Subcutaneous adipose tissue (tissue), 4 donors: ENCODE measurements around the gene IL1RAP. TPM values are rescaled to one million over a fixed set of nuclear protein-coding genes. Genes with fewer than 3 reads are reported as not detected.

Experiments
- total RNA-seq, 4 donors: library from RNA; depleted of rRNA; stranded (reverse); fragments of >200 nt; gene quantifications; one replicate each; pipeline ENCODE4 v1.1.0, GENCODE V29; 2016
- TF ChIP-seq, protein P1 (sequence below): fragments of 450-650 bp; IDR thresholded peaks from one replicate; pipeline ENCODE4 v1.5.1; 2016; ENCODE audit warnings: low read depth, mild to moderate bottlenecking, control low read depth, antibody characterized with exemption, moderate library complexity

The IL1RAP gene
- total RNA-seq, 4 donors from 2014 or later = 4.7 to 18.9 (median 9.7) TPM

DNA sequence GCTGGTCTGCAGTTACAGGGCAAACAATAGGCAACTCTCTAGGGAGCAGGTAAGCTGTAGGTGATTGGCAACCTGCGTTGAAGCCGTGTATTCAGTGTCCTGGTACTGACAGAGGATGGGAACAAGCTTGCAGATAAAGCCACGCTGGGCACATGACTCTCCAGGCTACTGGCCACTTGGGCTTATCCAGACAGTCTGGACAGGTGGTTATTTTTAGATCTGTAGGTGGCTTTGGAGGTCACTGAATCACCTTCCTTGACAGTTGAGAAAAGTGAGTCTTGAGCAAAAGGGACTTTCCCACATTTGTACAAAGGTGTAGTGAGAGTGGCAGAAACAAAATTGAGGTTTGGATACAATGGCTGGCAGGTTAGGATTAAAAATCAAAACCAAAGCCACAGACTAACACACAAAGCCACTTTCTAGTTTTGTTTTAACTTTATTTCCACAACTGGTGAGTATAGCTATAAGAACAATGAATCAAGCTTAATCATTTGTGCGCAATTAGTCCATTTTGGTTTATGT, 22.3 kb upstream of the IL1RAP start:
- TF ChIP-seq, protein P1, sequence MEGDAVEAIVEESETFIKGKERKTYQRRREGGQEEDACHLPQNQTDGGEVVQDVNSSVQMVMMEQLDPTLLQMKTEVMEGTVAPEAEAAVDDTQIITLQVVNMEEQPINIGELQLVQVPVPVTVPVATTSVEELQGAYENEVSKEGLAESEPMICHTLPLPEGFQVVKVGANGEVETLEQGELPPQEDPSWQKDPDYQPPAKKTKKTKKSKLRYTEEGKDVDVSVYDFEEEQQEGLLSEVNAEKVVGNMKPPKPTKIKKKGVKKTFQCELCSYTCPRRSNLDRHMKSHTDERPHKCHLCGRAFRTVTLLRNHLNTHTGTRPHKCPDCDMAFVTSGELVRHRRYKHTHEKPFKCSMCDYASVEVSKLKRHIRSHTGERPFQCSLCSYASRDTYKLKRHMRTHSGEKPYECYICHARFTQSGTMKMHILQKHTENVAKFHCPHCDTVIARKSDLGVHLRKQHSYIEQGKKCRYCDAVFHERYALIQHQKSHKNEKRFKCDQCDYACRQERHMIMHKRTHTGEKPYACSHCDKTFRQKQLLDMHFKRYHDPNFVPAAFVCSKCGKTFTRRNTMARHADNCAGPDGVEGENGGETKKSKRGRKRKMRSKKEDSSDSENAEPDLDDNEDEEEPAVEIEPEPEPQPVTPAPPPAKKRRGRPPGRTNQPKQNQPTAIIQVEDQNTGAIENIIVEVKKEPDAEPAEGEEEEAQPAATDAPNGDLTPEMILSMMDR = no peak

DNA sequence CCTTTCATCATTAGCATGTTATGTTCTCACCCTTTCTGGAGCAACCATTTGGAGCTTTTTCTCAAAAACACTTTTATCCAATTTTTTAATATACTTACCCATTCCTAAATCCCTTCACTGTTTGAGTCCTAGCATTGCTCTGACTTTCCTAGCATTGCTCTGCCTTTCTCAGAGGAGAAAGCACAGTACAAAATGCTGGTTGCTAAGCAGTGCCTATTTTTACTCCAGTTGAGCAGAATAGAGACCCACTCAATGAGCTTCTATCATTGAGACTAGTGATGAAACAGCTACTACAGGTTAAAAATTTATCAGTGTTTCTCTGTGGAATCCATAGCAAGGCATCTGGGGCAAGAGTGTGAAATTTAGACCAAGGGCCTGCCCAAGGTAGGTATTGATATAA, 21.8 kb upstream of the IL1RAP start:
- TF ChIP-seq, protein P1 = no peak

DNA sequence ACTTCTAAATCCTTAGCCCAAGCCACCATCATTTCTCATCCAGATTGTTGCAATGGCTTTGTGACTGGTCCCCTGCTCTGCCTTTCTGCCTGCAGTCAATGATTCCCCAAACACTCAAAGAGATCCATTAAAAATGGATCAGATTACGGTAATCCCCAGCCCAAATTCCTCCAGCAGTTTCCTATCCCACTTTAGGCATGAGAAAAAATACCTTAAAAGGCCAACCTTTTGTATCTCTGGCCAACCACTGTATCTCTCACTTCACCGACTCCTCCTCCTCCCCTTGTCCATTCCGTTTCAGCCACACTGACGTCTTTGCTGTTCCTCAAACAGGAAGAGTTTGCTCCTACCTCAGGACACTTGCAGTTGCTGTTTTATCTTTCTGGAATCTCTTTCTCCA, 20.9 kb upstream of the IL1RAP start:
- TF ChIP-seq, protein P1 = no peak

DNA sequence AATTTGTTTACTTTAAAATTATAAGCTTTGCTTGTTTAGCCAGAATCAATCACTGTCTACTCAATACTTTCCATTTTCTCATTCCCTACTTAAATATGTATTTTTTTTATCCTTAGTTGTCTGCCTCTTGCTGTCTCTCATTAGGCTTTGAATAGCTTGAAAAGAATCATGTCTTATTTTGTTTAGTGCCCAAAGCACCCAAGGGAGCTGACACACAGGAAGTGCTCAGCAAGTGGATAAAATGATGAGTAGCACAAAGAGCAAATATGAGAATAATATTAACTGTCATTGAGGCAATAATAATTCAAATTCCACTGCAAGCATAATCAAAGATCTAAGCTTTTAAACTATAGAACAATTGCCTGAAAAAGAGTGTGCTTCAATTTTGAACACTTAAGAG, 19.0 kb upstream of the IL1RAP start:
- TF ChIP-seq, protein P1 = no peak

- TF ChIP-seq, protein P1 = no peak
These were observed 18.5 kb upstream of the IL1RAP start for GRCh38 chr3:190495354-190495753.

GRCh38 chr3:190495796-190496195, 18.1 kb upstream of the IL1RAP start:
- TF ChIP-seq, protein P1 = no peak

GRCh38 chr3:190496859-190497258, 17.0 kb upstream of the IL1RAP start:
- TF ChIP-seq, protein P1 = no peak

DNA sequence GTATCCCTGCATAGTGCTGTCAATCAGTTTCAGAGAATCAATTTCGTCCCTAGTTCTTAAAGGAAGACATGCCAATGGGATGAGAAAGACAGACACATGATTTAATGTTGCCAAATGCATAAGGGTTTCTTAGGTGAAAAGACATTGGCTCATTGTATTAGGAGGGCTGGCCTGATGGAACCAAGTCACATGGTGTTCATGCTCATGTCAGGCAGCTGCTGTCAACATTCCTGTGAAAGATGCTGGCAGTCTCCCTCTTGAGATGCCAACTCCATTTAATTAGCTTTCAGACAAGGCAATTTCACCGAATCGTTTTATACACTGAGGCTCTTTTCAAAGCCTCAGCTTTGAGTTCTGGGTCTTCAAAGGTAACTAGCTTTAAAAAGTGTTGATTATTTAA, 16.1 kb upstream of the IL1RAP start:
- TF ChIP-seq, protein P1 = no peak
